Nucleus accumbens (tissue), 56 donors: ENCODE data around the gene TPM2.

Experiments
- DNase-seq, 56 donors: peaks; one replicate each; lab custom pipeline; 2025; lab: John Stamatoyannopoulos, UW

TPM2 gene

GRCh38 chr9:35698231-35698630 is 8.5 kb upstream of the TPM2 start:
- DNase-seq = no peak

DNA sequence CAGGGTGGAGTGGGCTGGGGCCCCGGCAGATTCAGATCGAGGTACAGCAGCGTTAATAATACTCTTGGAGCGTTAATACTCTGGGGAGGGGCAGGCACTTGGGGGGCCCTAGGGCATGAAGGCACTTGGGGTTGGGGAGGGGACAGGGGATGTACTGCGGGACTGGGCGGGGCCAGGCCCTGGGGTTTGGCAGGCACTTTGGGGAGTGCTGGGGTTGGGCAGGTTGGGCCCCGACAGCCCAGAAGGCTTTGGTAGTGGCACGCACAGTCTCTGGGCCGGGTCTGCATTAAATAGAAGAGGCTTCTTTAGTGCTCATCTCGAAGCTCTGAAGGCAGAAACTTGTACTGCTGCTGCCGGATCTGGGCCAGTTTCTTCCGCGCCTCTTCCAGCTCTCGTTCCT is 7.8 kb upstream of the TPM2 start:
- DNase-seq = no peak

DNA sequence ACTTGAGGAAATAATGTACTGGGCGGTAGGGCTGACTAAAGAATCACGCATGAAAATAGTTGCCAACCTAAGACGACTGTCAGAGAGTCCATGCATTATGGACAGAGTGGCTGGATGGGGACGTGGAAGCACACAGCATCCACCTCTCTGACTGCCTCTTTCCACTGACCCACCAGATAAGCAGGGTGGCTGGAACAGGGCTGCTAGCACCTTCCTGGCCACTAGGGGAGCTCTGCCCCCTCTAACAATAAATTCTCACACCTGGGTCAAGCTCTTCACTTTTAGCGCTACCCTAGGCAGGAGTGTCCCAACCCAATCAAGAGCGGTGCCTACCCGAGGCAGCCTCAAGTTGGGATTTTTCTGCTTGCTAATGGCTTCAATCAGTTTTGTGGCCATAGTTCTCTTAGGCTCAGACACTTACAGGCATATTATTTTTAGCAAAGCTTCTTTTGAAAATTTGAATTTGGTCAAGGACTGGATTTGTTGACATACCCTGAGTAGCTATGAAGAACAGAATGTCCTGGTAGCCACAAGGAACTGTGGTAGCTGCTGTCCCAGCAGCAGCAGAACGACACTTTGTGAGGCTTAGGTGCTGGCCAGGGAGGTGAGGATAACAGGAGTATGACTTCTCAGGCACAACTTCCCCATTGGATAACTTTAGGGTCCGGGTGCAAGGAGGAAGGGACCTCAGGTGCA is 6.9 kb upstream of the TPM2 start:
- DNase-seq = peak in 14 of 56 donors; percentile 5 to 55 (median 13)

- no peak for DNase-seq
Measured at GRCh38 chr9:35695943-35696401, 6.2 kb upstream of the TPM2 start.

DNA sequence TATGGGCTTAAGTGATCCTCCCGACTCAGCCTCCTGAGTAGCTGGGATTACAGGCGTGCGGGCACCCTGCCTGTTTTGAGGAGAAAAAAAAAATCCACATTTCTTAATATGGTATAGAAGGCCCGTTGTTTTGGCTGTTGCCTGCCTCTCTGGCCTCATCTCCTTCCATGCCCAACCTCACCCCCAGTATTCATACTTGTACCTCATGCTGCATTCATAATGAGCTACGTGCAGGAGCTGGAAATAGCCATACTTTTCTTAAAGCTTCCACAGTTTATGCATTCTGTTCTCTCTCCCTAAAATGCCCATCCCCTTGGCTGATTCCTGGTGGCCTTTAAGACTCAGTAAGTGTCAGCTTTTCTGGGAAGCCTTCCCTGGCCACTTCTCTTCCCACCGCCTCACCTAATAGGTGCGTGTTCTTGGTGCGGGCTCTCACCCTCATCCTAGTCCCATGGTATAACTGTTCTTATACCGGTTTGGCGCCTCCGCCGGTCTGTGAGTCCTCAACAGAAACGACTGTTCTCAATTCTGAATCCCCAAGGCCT is 2.1 kb upstream of the TPM2 start:
- DNase-seq = no peak

- DNase-seq = peak in 1 of 56 donors; percentile 41
Measured at GRCh38 chr9:35691334-35691650, 1.6 kb upstream of the TPM2 start.

GRCh38 chr9:35690614-35691333 is 1.0 kb upstream of the TPM2 start:
- peak in 39 of 56 donors; percentile 11 to 69 (median 34) for DNase-seq

GRCh38 chr9:35690294-35690613 is 529 bp upstream of the TPM2 start:
- DNase-seq = no peak

GRCh38 chr9:35688558-35689541 is 875 bp downstream of the TPM2 start:
- DNase-seq = peak in 1 of 56 donors; percentile 7

GRCh38 chr9:35687972-35688557 is 1.7 kb downstream of the TPM2 start:
- no peak for DNase-seq

DNA sequence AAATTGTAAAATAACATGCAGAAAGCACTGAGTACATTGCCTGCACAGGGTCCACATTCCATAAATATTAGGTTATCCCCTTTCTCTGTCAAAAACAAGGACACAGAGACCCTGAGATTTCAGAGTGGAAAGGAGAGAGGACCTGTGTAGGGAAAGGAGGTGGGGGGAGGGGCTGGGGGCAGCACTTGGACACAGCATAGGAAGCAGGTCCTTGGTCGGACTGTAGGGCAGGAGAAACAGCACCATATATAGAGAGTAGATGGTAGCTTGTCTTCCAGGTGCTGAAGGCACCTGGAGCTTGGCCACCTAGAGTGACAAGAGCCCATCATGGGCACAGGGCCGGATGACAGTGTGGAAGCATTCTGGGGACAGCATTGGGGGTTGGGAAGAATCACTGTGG is 2.4 kb downstream of the TPM2 start:
- DNase-seq = no peak

DNA sequence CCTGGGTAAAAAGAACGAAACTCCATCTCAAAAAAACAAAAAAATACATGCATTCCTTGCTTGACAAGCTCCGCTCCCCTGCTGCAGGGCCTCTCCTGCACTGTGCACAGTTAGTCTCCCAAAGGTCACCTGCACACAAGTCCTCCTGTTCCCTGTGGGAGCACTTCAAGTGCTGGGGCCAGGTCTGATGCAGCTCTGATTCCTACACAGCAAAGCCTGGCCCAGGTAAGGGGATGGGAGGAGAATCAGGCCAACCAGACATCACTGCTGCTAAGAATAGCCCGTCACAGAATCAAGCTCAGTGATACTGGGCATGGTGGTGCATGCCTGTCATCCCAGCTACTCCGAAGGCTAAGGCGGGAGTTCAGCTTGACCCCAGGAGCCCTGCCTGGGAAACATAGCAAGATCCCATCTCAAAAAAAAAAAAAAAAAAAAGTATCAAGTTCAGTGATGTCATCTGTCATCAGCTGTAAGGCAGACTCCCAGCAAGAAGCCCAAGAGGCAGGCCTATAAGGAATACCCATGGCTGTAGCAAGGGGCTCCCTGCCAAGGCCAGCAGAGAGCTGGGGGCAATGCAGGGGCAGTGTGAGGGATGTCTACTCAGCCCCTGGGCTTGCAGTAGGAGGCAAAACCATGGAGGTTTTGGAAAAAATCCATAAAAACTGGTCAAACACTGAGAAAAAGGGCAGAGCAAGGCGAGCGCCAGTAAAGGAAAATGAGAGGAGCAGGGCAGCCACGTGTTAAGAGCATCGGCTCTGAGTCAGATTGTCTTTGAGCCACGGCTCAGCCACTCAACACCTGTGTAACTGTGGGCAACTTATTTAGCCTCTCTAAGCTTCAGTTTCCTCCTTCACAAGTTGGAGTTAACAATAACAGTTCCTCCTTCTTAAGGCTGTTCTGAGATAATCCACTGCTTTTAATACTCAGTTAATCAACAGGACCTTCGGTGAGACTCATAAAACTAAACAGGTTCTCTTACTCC is 3.2 kb downstream of the TPM2 start:
- DNase-seq = no peak

DNA sequence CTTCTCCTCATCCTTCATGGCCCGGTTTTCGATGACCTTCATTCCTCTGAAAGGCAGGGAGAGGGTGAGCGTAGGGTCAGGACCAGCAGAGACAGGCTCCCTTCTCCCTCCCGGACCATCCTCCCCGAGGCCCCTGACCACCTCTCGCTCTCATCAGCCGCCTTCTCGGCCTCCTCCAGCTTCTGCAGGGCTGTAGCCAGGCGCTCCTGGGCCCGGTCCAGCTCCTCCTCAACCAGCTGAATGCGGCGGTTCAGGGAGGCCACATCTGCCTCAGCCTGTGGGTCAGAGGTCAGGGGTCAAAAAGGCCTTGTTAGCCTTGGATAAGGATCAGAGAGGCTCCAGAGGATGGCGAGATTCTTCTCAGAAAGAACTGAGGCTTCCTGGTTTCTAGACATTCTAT is 4.2 kb downstream of the TPM2 start:
- no peak for DNase-seq

- no peak for DNase-seq
Measured at GRCh38 chr9:35684921-35685320, 4.8 kb downstream of the TPM2 start.

- no peak for DNase-seq
Measured at GRCh38 chr9:35683323-35683722, 6.4 kb downstream of the TPM2 start.

DNA sequence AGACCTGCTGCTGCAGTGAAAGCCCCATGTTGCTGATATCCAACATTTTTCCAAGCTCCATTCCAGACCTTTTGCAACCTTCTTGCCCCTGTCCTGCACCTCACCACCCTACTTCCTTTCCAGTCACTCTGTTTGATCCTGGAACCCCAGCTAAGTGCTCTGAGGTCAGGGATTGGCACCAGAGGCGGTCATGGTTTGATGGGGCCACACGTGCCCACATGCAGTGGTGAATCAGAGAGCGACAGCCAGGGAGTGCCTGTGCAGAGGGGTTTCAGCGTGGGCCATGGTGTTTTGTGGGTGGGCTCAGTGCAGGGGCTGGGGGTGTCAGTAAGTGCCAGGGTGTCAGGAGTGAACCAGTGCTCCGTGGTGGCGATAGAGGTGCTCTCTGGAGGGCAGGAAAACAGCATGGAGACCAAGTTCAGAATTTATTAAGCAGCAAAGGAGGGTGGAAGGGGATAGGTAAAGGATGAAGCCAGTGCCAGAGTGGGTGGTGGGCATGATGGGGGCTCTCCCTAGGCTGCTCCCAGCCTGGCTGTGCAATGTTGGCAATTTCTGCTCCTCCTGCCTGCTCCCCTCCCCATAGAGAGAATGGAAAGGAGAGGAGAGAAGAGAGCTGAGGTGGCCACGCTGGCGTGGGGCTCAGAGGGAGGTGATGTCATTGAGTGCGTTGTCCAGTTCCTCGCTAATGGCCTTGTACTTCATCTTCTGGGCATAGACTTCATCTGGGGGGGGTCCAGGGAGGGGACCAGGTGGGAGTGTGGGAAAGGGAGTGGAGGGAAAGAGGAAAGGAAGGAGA is 7.0 kb downstream of the TPM2 start:
- DNase-seq = no peak

DNA sequence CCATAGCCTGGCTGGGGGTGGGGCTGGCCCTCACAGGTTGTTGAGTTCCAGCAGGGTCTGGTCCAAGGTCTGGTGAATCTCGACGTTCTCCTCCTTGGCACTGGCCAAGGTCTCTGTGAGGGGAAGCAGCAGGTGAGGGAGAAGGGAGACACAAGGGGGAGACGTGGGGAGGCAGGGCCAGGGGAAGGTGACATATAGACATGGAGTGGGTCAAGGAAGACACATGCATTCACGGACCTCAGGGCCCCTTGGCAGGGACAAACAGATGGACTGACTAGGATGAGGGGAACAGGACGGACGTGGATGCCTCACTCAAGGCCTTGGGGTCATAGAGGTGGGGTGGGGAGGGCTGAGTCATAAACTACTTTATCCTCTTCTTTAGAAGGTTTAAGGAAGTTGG is 7.7 kb downstream of the TPM2 start:
- no peak for DNase-seq

GRCh38 chr9:35681341-35682002 is 8.3 kb downstream of the TPM2 start:
- no peak for DNase-seq
